Right atrium auricular region (tissue), 2 donors: ENCODE measurements around the gene GRIK4. TPM values are rescaled to one million over a fixed set of nuclear protein-coding genes. Genes with fewer than 3 reads are reported as not detected.

ENCODE experiments used
- DNase-seq: peaks from one replicate; pipeline ENCODE4 v3.0.0-alpha.2; 2019; ENCODE audit warnings: low spot score
- H3K27ac ChIP-seq, 2 donors: fragments of 200-600 bp; sonication (generic); 1 replicate in 1 of 2; 2 replicates in 1 of 2; pipeline ENCODE4 v1.5.1; 2016 to 2019
- H3K27me3 ChIP-seq, 2 donors: fragments of 200-600 bp; sonication (generic); one replicate each; pipeline versions ENCODE4 v1.5.1 to v1.6.0; 2017 to 2019
- H3K36me3 ChIP-seq: fragments of 200-600 bp; sonication (generic); one replicate; pipeline ENCODE4 v1.5.1; 2016
- H3K4me1 ChIP-seq, 2 donors: fragments of 200-600 bp; sonication (generic); one replicate each; pipeline versions ENCODE4 v1.5.1 to v1.6.0; 2017 to 2019
- H3K4me3 ChIP-seq, 2 donors: fragments of 200-600 bp; sonication (generic); 1 replicate in 1 of 2; 2 replicates in 1 of 2; pipeline ENCODE4 v1.5.1; 2017 to 2019; ENCODE audit warnings: mild to moderate bottlenecking in 1 of 2, moderate library complexity in 1 of 2
- H3K9me3 ChIP-seq, 2 donors: fragments of 200-600 bp; sonication (generic); one replicate each; pipeline ENCODE4 v1.5.1; 2019
- total RNA-seq, 2 donors: library from RNA; depleted of rRNA; stranded (reverse); fragments of >200 nt; gene quantifications; one replicate each; pipeline ENCODE4 v1.1.0, GENCODE V29; 2016
- TF ChIP-seq, protein P1 (sequence below), 2 donors: fragments of 200-600 bp; sonication (generic); IDR thresholded peaks; one replicate each; pipeline ENCODE4 v1.5.1; 2019; ENCODE audit warnings: antibody characterized with exemption in 2 of 2

The GRIK4 gene
- total RNA-seq, 2 donors from 2014 or later, result 0.04 to 0.30 TPM

GRCh38 chr11:120543521-120544215 lies 32.1 kb downstream of the GRIK4 start:
- H3K36me3 ChIP-seq, result no peaks in the 10 kb centered on the region
- peaks cover 0 to 44% of the 10 kb centered on the region in 2 donors for H3K4me1 ChIP-seq
- H3K27me3 ChIP-seq, result no peaks in the 10 kb centered on the region
- H3K9me3 ChIP-seq, result peaks cover 0 to 8% of the 10 kb centered on the region in 2 donors
- no peak overlapping the region for H3K27ac ChIP-seq
- no peak for DNase-seq
- TF ChIP-seq, protein P1, sequence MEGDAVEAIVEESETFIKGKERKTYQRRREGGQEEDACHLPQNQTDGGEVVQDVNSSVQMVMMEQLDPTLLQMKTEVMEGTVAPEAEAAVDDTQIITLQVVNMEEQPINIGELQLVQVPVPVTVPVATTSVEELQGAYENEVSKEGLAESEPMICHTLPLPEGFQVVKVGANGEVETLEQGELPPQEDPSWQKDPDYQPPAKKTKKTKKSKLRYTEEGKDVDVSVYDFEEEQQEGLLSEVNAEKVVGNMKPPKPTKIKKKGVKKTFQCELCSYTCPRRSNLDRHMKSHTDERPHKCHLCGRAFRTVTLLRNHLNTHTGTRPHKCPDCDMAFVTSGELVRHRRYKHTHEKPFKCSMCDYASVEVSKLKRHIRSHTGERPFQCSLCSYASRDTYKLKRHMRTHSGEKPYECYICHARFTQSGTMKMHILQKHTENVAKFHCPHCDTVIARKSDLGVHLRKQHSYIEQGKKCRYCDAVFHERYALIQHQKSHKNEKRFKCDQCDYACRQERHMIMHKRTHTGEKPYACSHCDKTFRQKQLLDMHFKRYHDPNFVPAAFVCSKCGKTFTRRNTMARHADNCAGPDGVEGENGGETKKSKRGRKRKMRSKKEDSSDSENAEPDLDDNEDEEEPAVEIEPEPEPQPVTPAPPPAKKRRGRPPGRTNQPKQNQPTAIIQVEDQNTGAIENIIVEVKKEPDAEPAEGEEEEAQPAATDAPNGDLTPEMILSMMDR (IDR thresholded peaks at IDR 0.05), result no peak
- no peak overlapping the region for H3K4me3 ChIP-seq

GRCh38 chr11:120545813-120546212 lies 34.3 kb downstream of the GRIK4 start:
- TF ChIP-seq, protein P1 (IDR thresholded peaks at IDR 0.05), result no peak
- Histone ChIP-seq H3K4me1 (peaks cover 0 to 36% of the 10 kb centered on the region in 2 donors), H3K27me3 (no peaks in the 10 kb centered on the region), H3K36me3 (no peaks in the 10 kb centered on the region), H3K9me3 (peaks cover 0 to 8% of the 10 kb centered on the region in 2 donors), H3K27ac (no peak overlapping the region), H3K4me3 (no peak overlapping the region)
- DNase-seq, result no peak

DNA sequence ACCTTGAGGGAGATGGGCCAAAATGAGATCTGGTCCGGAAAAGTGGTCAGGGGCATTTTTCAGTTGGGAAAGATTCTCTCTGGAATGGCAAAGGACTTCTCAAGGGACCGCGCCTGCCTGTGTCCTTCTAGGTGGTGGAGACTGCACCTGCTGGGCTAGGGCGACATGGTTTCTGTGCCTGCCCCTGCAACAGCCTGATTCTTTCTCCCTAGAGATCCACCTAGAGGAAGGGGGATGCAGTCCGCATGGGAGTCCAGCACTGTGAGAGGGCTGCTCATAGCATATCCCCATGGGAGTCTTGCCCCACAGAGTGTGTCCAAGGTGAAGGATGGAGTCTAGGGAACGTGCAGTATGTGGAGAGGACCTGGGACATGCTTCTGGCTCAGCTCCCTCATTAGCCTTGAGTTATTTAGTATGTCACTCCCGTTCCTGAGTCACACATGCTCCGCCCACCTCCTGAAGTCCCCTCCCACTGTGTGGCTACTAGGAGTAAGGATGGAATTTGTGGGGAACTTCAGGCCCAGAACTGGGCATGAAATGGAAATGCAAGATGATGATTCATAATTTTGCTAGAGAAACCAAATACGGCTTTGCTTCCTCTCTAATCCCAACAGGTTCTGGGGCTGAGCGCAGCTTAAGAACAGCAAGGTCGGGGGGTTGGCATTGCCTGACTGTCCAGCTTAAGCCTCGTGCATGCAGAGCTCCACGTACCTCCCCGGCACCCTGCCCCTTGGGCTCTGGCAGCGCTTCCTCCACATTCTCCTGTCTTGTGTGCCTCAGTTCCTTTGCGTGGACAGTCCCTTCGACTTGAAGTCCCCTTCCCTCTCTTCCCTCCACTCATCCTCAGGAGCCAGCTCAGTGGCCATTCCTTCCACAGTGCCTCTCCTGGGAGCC lies 35.0 kb downstream of the GRIK4 start:
- Histone ChIP-seq H3K27ac (peak overlapping the region; percentile 81 to 84), H3K9me3 (peaks cover 0 to 8% of the 10 kb centered on the region in 2 donors), H3K36me3 (no peaks in the 10 kb centered on the region), H3K27me3 (no peaks in the 10 kb centered on the region), H3K4me3 (no peak overlapping the region), H3K4me1 (peaks cover 0 to 33% of the 10 kb centered on the region in 2 donors)
- peak; percentile 77 for DNase-seq
- TF ChIP-seq, protein P1 (IDR thresholded peaks at IDR 0.05), result no peak

GRCh38 chr11:120547316-120547715 lies 35.8 kb downstream of the GRIK4 start:
- TF ChIP-seq, protein P1 (IDR thresholded peaks at IDR 0.05), result no peak
- H3K4me3 ChIP-seq, result no peak overlapping the region
- no peak for DNase-seq

DNA sequence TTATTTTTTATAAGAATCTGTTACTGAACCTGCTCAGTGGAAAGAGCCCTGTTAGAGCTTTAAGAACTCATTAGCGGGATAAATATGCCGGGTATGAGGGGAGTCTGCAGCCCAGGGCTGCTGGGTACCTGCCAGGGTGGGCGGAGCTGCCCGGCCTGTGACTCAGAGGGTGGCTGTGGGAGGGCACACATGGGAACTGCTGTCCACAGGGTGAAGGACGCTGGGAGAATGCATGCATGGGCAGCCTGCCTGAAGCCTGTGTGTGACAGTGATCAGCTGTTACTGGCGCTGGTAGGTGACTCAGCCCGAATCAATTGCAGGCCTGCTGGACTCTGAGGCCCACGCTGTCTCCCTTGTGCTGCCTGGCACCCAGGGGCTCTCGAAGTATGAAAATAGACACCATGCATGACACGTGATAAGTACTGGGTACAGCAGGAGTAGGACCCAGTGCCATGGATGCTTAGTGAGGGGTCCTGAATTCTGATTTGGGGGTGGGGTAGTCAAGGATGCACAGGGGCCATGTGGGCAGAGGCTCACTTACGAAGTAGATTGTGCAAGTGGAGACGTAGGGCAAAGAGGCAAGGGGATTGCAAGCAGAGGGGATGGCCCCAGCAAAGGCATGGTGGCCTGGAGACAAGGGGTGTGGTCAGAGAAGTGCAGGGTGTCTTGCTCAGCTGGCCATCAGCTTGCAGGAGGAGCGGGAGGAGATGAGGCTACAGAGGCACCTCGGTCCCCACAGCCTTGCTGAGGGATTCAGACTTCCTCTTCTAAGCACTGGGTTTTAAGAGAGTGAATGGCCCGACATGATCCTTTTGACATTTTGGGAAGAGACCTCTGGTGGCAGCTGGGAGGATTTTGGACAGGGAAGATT lies 36.5 kb downstream of the GRIK4 start:
- H3K4me3 ChIP-seq, result no peak overlapping the region
- peak overlapping the region; percentile 81 to 84 for H3K27ac ChIP-seq
- DNase-seq, result peak; percentile 91
- H3K9me3 ChIP-seq, result no peaks in the 10 kb centered on the region
- TF ChIP-seq, protein P1 (IDR thresholded peaks at IDR 0.05), result peak in 1 of 2 donors; percentile 49
- no peaks in the 10 kb centered on the region for H3K27me3 ChIP-seq
- peaks cover 0 to 33% of the 10 kb centered on the region in 2 donors for H3K4me1 ChIP-seq
- no peaks in the 10 kb centered on the region for H3K36me3 ChIP-seq

More at GRCh38 chr11:120547316-120547715, 35.8 kb downstream of the GRIK4 start:
- Histone ChIP-seq H3K9me3 (peaks cover 0 to under 1% of the 10 kb centered on the region in 2 donors), H3K4me1 (peaks cover 0 to 33% of the 10 kb centered on the region in 2 donors), H3K27ac (peak overlapping the region; percentile 81 to 84), H3K27me3 (no peaks in the 10 kb centered on the region), H3K36me3 (no peaks in the 10 kb centered on the region)
